ENCODE data around the gene MYO9B. TPM values are rescaled to one million over a fixed set of nuclear protein-coding genes. Genes with fewer than 3 reads are reported as not detected.

The MYO9B gene
- total and polyA plus RNA-seq, 2 donors (not counting 1 experiment from before 2014, with no cell fraction given), result 32.5 to 52.5 TPM

DNA sequence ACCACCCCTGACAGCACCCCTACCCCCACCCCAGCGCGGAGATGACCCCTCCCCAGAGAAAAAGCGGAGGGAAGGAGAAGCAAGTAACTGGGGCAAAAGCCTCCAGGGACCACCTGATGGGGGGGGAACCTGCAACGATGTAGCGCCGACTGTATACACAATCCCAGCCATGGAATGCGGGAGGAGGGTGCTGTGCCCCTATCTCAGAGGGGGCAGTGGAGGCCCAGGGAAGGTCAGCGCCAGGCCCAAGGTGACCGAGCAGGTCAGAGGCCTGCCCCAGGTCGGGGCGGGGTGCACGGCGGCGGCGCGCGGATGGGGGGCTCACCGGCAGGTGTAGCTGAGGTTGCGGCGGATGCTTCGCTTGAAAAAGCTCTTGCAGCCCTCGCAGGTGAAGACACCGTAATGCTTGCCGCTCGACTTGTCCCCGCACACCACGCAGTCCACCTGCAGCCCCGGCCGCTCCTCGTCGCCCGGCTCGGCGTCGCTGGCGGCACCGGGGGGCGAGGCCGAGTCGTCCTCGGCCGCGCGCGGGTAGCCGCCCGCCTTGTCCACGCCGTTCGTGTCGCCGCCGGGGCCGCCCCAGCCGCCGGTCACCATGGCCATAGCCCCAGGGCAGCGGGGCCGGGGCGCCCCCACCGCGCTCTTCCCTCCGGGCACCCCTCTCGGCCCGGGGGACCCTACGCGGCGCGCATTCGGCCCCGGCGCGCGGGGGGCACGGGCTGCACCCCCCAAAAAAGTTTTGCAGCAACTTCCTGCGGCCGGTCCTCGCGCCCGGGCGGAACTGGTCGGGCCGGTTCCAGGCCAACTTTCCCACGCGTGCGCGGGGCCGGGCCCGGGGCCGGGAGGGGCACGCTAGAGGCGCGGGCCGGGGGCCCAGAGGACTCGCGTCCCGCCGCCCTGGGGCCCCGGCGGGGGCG lies 169.3 kb downstream of the MYO9B start:
- no peak for TF ChIP-seq EZH2 (IDR thresholded peaks at IDR 0.05; ENCODE audit: low read length, missing control alignments)
- TF ChIP-seq, protein P1, sequence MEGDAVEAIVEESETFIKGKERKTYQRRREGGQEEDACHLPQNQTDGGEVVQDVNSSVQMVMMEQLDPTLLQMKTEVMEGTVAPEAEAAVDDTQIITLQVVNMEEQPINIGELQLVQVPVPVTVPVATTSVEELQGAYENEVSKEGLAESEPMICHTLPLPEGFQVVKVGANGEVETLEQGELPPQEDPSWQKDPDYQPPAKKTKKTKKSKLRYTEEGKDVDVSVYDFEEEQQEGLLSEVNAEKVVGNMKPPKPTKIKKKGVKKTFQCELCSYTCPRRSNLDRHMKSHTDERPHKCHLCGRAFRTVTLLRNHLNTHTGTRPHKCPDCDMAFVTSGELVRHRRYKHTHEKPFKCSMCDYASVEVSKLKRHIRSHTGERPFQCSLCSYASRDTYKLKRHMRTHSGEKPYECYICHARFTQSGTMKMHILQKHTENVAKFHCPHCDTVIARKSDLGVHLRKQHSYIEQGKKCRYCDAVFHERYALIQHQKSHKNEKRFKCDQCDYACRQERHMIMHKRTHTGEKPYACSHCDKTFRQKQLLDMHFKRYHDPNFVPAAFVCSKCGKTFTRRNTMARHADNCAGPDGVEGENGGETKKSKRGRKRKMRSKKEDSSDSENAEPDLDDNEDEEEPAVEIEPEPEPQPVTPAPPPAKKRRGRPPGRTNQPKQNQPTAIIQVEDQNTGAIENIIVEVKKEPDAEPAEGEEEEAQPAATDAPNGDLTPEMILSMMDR (conservative IDR thresholded peaks at IDR 0.05 in 1 of 2, IDR thresholded peaks at IDR 0.05 in 1 of 2; ENCODE audit: low read depth in 1 of 2, low read length in 2 of 2), result no peak
- Histone ChIP-seq H4K20me1 (ENCODE audit: control insufficient read depth, extremely low read depth, insufficient read depth, low read length) (no peaks in the 10 kb centered on the region), H3K27me3 (ENCODE audit: control insufficient read depth, insufficient read depth, low read length) (no peaks in the 10 kb centered on the region), H3K4me3 (replicated peaks in 1 of 4; ENCODE audit: control extremely low read depth in 1 of 4, insufficient read depth in 1 of 4, low read depth in 3 of 4, low read length in 4 of 4) (peak overlapping the region; percentile 74 to 84 (median 80)), H3K27ac (ENCODE audit: insufficient read depth, low read length) (peak overlapping the region; percentile 61), H3K4me1 (ENCODE audit: control insufficient read depth, extremely low read depth, insufficient read depth, low read length) (peaks cover 9% of the 10 kb centered on the region), H3K4me2 (ENCODE audit: extremely low read depth, insufficient read depth, low read length) (peak overlapping the region; percentile 93), H3K9ac (ENCODE audit: insufficient read depth, low read length) (peak overlapping the region; percentile 52), H3K79me2 (ENCODE audit: control insufficient read depth, insufficient read depth, low read length) (peaks cover 40% of the 10 kb centered on the region), H2AFZ (ENCODE audit: low read length) (no peak overlapping the region), H3K9me3 (ENCODE audit: control insufficient read depth, insufficient read depth, low read depth, low read length) (no peaks in the 10 kb centered on the region), H3K36me3 (ENCODE audit: control insufficient read depth, insufficient read depth, low read length) (peaks cover 3% of the 10 kb centered on the region)
- DNase-seq (ENCODE audit: low read depth in 2 of 2), result no peak

DNA sequence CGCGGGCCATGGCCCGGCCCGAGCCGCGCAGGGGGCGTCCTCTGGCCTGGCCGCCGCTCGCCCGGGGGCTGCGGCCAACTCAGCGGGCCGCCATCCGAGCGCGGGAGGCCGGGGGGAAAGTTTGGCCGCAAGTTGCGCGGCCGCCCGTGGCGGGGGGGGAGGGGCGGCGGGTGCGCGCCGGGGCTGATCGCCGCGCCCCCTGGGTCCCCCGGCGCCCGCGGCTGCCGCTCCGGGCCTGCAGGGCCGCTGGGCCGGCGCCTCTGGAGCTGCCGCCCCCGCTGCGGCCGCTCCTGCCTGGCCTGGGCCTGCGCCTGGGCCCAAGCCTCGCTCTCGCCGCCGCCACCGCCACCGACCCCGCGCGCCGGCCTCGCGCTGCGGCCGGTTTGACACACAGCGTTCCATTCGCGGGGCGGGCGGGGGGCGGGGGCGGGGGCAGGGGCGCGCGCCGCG lies 170.0 kb downstream of the MYO9B start, which contains the start of gene NR2F6:
NR2F6 (minus strand) TSS at position 385 of the 450 bp plus-strand sequence. CDS start 699 bp downstream, outside the sequence.
- no peaks in the 10 kb centered on the region for H3K27me3 ChIP-seq (ENCODE audit: control insufficient read depth, insufficient read depth, low read length)
- TF ChIP-seq, protein P1 (conservative IDR thresholded peaks at IDR 0.05 in 1 of 2, IDR thresholded peaks at IDR 0.05 in 1 of 2; ENCODE audit: low read depth in 1 of 2, low read length in 2 of 2), result no peak
- no peak for TF ChIP-seq EZH2 (IDR thresholded peaks at IDR 0.05; ENCODE audit: low read length, missing control alignments)
- H3K27ac ChIP-seq (ENCODE audit: insufficient read depth, low read length), result peak within 1 kb of the TSS; percentile 67
- H3K9ac ChIP-seq (ENCODE audit: insufficient read depth, low read length), result peak within 1 kb of the TSS; percentile 52
- H3K4me2 ChIP-seq (ENCODE audit: extremely low read depth, insufficient read depth, low read length), result peak within 1 kb of the TSS; percentile 93
- no peaks in the 10 kb centered on the region for H4K20me1 ChIP-seq (ENCODE audit: control insufficient read depth, extremely low read depth, insufficient read depth, low read length)
- H2AFZ ChIP-seq (ENCODE audit: low read length), result peak within 1 kb of the TSS; percentile 39
- H3K36me3 ChIP-seq (ENCODE audit: control insufficient read depth, insufficient read depth, low read length), result no peaks in the 10 kb centered on the region
- peaks cover 37% of the 10 kb centered on the region for H3K79me2 ChIP-seq (ENCODE audit: control insufficient read depth, insufficient read depth, low read length)
- no peak for DNase-seq (ENCODE audit: low read depth in 2 of 2)
- H3K4me3 ChIP-seq (replicated peaks in 1 of 4; ENCODE audit: control extremely low read depth in 1 of 4, insufficient read depth in 1 of 4, low read depth in 3 of 4, low read length in 4 of 4), result peak within 1 kb of the TSS; percentile 74 to 84 (median 80)
- peaks cover 9% of the 10 kb centered on the region for H3K4me1 ChIP-seq (ENCODE audit: control insufficient read depth, extremely low read depth, insufficient read depth, low read length)
- no peaks in the 10 kb centered on the region for H3K9me3 ChIP-seq (ENCODE audit: control insufficient read depth, insufficient read depth, low read depth, low read length)

DNA sequence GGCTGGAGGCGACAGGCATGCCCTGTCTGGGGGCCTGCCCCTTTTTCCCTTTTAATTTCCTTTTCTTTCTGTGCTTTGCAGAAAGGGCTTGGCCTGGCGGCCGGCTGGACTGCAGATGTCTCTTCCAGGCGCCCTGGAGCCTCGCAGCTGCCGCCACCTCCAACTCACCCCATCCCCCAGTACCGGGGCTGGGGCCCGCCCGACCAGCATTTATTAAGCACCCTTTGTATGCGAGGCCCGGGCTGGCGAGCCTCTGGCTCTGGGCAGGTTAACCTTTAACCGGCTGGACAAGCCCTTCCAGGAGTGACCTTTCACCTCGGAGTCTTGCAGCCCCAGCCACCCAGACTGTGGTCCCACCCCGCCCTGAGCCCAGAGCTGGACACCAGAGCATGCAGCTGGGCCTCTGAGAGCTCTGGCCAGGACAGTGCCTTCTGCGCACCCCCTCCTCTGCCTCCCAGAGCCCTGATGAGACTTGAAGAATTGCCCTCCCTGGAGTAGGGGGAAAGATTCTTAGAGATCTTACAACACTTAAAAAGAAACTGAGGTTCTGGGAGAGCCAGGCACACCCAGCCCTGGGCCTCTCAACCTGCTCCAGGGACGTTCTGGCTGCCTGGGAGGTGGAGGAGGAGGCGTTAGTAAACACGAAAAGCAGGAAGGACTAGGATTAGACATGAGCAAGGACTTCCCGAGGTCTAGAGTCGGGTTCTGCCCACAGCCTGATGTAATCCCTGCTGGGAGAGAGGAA lies 171.3 kb downstream of the MYO9B start:
- no peaks in the 10 kb centered on the region for H3K27me3 ChIP-seq (ENCODE audit: control insufficient read depth, insufficient read depth, low read length)
- no peaks in the 10 kb centered on the region for H4K20me1 ChIP-seq (ENCODE audit: control insufficient read depth, extremely low read depth, insufficient read depth, low read length)
- H3K4me1 ChIP-seq (ENCODE audit: control insufficient read depth, extremely low read depth, insufficient read depth, low read length), result peaks cover 9% of the 10 kb centered on the region
- no peaks in the 10 kb centered on the region for H3K9me3 ChIP-seq (ENCODE audit: control insufficient read depth, insufficient read depth, low read depth, low read length)
- no peak for TF ChIP-seq EZH2 (IDR thresholded peaks at IDR 0.05; ENCODE audit: low read length, missing control alignments)
- TF ChIP-seq, protein P1 (conservative IDR thresholded peaks at IDR 0.05 in 1 of 2, IDR thresholded peaks at IDR 0.05 in 1 of 2; ENCODE audit: low read depth in 1 of 2, low read length in 2 of 2), result no peak
- DNase-seq (ENCODE audit: low read depth in 2 of 2), result peak in 1 of 2 donors; percentile 37
- peak overlapping the region; percentile 67 for H3K27ac ChIP-seq (ENCODE audit: insufficient read depth, low read length)
- peak overlapping the region in 3 of 4 experiments; percentile 36 to 56 (median 38) for H3K4me3 ChIP-seq (replicated peaks in 1 of 4; ENCODE audit: control extremely low read depth in 1 of 4, insufficient read depth in 1 of 4, low read depth in 3 of 4, low read length in 4 of 4)
- peaks cover 29% of the 10 kb centered on the region for H3K79me2 ChIP-seq (ENCODE audit: control insufficient read depth, insufficient read depth, low read length)
- no peaks in the 10 kb centered on the region for H3K36me3 ChIP-seq (ENCODE audit: control insufficient read depth, insufficient read depth, low read length)
- no peak overlapping the region for H3K9ac ChIP-seq (ENCODE audit: insufficient read depth, low read length)
- no peak overlapping the region for H3K4me2 ChIP-seq (ENCODE audit: extremely low read depth, insufficient read depth, low read length)
- no peak overlapping the region for H2AFZ ChIP-seq (ENCODE audit: low read length)
